Measurements from ENCODE around the gene PAK3.

The PAK3 gene

GRCh38 chrX:111265486-111265885 lies 169.5 kb downstream of the PAK3 start:
- DNase-seq (ENCODE audit: low read depth, low spot score) = no peak
- CTCF ChIA-PET = no interaction called here
- TF ChIP-seq, protein P1, sequence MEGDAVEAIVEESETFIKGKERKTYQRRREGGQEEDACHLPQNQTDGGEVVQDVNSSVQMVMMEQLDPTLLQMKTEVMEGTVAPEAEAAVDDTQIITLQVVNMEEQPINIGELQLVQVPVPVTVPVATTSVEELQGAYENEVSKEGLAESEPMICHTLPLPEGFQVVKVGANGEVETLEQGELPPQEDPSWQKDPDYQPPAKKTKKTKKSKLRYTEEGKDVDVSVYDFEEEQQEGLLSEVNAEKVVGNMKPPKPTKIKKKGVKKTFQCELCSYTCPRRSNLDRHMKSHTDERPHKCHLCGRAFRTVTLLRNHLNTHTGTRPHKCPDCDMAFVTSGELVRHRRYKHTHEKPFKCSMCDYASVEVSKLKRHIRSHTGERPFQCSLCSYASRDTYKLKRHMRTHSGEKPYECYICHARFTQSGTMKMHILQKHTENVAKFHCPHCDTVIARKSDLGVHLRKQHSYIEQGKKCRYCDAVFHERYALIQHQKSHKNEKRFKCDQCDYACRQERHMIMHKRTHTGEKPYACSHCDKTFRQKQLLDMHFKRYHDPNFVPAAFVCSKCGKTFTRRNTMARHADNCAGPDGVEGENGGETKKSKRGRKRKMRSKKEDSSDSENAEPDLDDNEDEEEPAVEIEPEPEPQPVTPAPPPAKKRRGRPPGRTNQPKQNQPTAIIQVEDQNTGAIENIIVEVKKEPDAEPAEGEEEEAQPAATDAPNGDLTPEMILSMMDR (IDR thresholded peaks at IDR 0.05; ENCODE audit: insufficient read depth, low read length, missing control alignments) = no peak
- no peak overlapping the region for H3K4me3 ChIP-seq (ENCODE audit: low read depth, low read length)
- POLR2A ChIA-PET = no interaction called here

DNA sequence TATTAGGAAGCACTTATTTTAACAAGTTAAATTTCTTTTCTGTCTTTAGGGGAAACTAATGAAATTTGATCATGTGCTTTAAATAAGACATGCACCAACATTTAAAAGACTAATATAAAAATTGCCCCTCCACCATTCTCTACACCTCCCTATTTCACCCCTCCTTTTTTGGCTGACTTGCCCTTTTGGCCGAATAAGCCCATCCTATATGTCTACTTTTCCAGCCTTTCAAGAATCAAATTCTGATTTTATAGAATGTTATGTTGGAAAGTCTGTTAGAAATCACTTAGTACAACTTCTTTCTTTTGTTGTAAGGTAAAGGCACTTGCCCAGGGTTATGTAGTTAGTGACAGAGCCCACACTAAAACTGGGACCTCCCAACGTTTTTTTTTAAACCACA lies 172.5 kb downstream of the PAK3 start:
- POLR2A ChIA-PET = no interaction called here
- H3K4me3 ChIP-seq (ENCODE audit: low read depth, low read length) = no peak overlapping the region
- TF ChIP-seq, protein P1 (IDR thresholded peaks at IDR 0.05; ENCODE audit: insufficient read depth, low read length, missing control alignments) = no peak
- CTCF ChIA-PET = no interaction called here
- no peak for DNase-seq (ENCODE audit: low read depth, low spot score)

- ChIA-PET POLR2A (no interaction called here), CTCF (no interaction called here)
- TF ChIP-seq, protein P1 (IDR thresholded peaks at IDR 0.05; ENCODE audit: insufficient read depth, low read length, missing control alignments) = no peak
- DNase-seq (ENCODE audit: low read depth, low spot score) = no peak
- no peak within 1 kb of the TSS for H3K4me3 ChIP-seq (ENCODE audit: low read depth, low read length)
These were observed 174.3 kb downstream of the PAK3 start, which contains the start of gene CAPN6 for GRCh38 chrX:111270339-111270738. CAPN6 (minus strand) TSS chrX:111270483; CDS start chrX:111263936, 6,547 bp downstream.
